ENCODE data around the gene ZNF783. TPM values are rescaled to one million over a fixed set of nuclear protein-coding genes. Genes with fewer than 3 reads are reported as not detected.

Gene ZNF783
- total and polyA plus RNA-seq, 9 of the 15 experiments (the other 6 are each of a cell fraction or from before 2014, with no cell fraction given): 0.66 to 11.2 (median 5.4) TPM

DNA sequence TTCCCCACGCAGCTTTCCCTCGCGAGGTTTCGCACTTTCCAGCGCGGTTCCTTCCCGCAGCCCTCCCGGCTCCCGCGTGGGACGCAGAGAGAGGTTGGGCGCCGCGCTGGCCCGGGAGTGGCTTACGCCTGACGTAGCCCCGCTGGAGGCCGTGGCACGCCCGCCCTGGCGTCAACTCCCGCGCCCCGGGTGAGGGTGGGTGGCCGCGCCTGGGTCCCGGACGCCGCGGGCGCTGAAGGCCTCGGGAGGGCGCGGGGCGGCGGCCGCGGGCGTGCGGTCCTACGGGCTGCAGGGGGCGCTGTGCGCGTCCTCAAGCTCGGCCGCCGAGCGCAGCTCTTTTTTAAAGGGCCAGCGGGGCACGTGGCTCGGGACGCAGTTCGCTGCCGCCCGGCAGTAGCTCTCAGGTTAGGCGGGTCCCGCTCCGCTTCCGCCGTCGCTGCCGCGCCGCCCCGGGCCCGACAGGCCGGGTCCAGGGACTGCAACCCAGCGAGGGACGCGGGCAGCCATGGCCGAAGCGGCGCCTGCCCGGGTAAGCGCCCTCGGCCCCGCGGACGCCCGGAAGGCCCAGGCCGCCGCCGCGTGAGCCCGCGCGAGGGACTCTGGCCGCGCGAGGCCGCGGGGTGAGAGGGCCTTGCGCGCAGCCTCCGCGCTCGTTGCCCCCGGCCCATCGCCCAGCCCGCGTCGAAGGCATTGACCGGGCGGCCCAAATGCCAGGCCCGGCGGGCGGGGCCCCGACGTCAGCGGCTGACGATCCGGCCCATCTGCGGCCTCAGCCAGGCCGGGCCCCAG, at the start of gene ZNF783 (continued):
- TF ChIP-seq, protein P1, sequence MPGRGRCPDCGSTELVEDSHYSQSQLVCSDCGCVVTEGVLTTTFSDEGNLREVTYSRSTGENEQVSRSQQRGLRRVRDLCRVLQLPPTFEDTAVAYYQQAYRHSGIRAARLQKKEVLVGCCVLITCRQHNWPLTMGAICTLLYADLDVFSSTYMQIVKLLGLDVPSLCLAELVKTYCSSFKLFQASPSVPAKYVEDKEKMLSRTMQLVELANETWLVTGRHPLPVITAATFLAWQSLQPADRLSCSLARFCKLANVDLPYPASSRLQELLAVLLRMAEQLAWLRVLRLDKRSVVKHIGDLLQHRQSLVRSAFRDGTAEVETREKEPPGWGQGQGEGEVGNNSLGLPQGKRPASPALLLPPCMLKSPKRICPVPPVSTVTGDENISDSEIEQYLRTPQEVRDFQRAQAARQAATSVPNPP (IDR thresholded peaks at IDR 0.05; ENCODE audit: borderline replicate concordance, insufficient read depth, insufficient read length): no peak
- TF ChIP-seq ZNF184 (CRISPR knock-in tag; IDR thresholded peaks at IDR 0.05) (no peak), RUNX1 (IDR thresholded peaks at IDR 0.05; ENCODE audit: low read depth) (no peak), U2AF1 (optimal IDR thresholded peaks at IDR 0.05; ENCODE audit: low read depth, low read length) (no peak), ZNF707 (CRISPR knock-in tag; conservative IDR thresholded peaks at IDR 0.05) (no peak), ZNF740 (CRISPR knock-in tag; IDR thresholded peaks at IDR 0.05) (peak; percentile 48; the same call in 1 of the 2 replicates), ZNF740 (tag; IDR thresholded peaks at IDR 0.05) (0 out of 4 replicates have a peak, but pooled peaks of 1 of the 2 experiments have one; percentile 27), NR3C1 (CRISPR knock-in tag; IDR thresholded peaks at IDR 0.05) (peak; percentile 79), ZNF3 (CRISPR knock-in tag; IDR thresholded peaks at IDR 0.05) (no peak), KDM4B (IDR thresholded peaks at IDR 0.05; ENCODE audit: borderline replicate concordance in 2 of 2, low read depth in 1 of 2) (no peak), ZBTB49 (CRISPR knock-in tag; IDR thresholded peaks at IDR 0.05; ENCODE audit: borderline replicate concordance) (no peak), TCF7L2 (IDR thresholded peaks at IDR 0.05; ENCODE audit: low read depth, low read length) (no peak), ZBTB26 (CRISPR knock-in tag; IDR thresholded peaks at IDR 0.05) (no peak), FOS (IDR thresholded peaks at IDR 0.05; ENCODE audit: extremely low read depth, insufficient read length) (no peak), TEAD4 (IDR thresholded peaks at IDR 0.05; ENCODE audit: low read length) (no peak), TEAD4 (CRISPR knock-in tag; IDR thresholded peaks at IDR 0.05; ENCODE audit: borderline replicate concordance) (peak; percentile 12; the same call in 1 of the 2 replicates), ZNF239 (CRISPR knock-in tag; IDR thresholded peaks at IDR 0.05) (no peak), ZNF57 (CRISPR knock-in tag; IDR thresholded peaks at IDR 0.05) (no peak)
- TF ChIP-seq, protein P2, sequence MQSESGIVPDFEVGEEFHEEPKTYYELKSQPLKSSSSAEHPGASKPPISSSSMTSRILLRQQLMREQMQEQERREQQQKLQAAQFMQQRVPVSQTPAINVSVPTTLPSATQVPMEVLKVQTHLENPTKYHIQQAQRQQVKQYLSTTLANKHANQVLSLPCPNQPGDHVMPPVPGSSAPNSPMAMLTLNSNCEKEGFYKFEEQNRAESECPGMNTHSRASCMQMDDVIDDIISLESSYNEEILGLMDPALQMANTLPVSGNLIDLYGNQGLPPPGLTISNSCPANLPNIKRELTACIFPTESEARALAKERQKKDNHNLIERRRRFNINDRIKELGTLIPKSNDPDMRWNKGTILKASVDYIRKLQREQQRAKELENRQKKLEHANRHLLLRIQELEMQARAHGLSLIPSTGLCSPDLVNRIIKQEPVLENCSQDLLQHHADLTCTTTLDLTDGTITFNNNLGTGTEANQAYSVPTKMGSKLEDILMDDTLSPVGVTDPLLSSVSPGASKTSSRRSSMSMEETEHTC (IDR thresholded peaks at IDR 0.05): no peak
- TF ChIP-seq, protein P3, sequence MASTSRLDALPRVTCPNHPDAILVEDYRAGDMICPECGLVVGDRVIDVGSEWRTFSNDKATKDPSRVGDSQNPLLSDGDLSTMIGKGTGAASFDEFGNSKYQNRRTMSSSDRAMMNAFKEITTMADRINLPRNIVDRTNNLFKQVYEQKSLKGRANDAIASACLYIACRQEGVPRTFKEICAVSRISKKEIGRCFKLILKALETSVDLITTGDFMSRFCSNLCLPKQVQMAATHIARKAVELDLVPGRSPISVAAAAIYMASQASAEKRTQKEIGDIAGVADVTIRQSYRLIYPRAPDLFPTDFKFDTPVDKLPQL (IDR thresholded peaks at IDR 0.05; ENCODE audit: extremely low read depth, insufficient read length): no peak
